Osteoblast (primary cell): ENCODE results near the gene SLC35G3. TPM values are rescaled to one million over a fixed set of nuclear protein-coding genes. Genes with fewer than 3 reads are reported as not detected.

ENCODE experiments used
- DNase-seq: peaks from one replicate; pipeline ENCODE4 v3.0.0; 2011; ENCODE audit warnings: low spot score, mixed read lengths; ENCODE audit not compliant: insufficient read length; ENCODE audit errors: missing footprints
- H2AFZ ChIP-seq: 2 replicates; pipeline ENCODE4 v1.6.0; 2011; ENCODE audit warnings: mild to moderate bottlenecking, low read length
- H3K27ac ChIP-seq: 2 replicates; pipeline ENCODE4 v1.5.1; 2011; ENCODE audit warnings: mild to moderate bottlenecking, low read depth, low read length, moderate library complexity
- H3K27me3 ChIP-seq: 2 replicates; pipeline ENCODE4 v1.6.0; 2012; ENCODE audit warnings: mild to moderate bottlenecking, control low read depth, inconsistent platforms, low read length, moderate library complexity; ENCODE audit not compliant: insufficient read depth
- H3K36me3 ChIP-seq: 2 replicates; pipeline ENCODE4 v1.5.1; 2011; ENCODE audit warnings: mild to moderate bottlenecking, low read length, control low read depth, moderate library complexity; ENCODE audit not compliant: insufficient read depth
- H3K4me1 ChIP-seq: 2 replicates; pipeline ENCODE4 v1.5.1; 2011; ENCODE audit warnings: mild to moderate bottlenecking, low read length, control low read depth, moderate library complexity; ENCODE audit not compliant: insufficient read depth
- H3K4me2 ChIP-seq: 2 replicates; pipeline ENCODE4 v1.6.0; 2011; ENCODE audit warnings: mild to moderate bottlenecking, low read length; ENCODE audit not compliant: insufficient read depth
- H3K4me3 ChIP-seq: fragments of 200-600 bp; sonication (generic); 3 replicates; pipeline ENCODE4 v1.5.1; 2012; ENCODE audit warnings: mild to moderate bottlenecking, low read length, inconsistent platforms; ENCODE audit not compliant: insufficient read depth
- H3K79me2 ChIP-seq: 2 replicates; pipeline ENCODE4 v1.6.0; 2012; ENCODE audit warnings: mild to moderate bottlenecking, low read length, control low read depth, inconsistent platforms; ENCODE audit not compliant: insufficient read depth
- H3K9me3 ChIP-seq: 2 replicates; pipeline ENCODE4 v1.5.1; 2011; ENCODE audit warnings: low read depth, low read length, control low read depth
- H4K20me1 ChIP-seq: 2 replicates; pipeline ENCODE4 v1.6.0; 2012; ENCODE audit warnings: mild to moderate bottlenecking, low read length, control low read depth; ENCODE audit not compliant: insufficient read depth
- total RNA-seq: library from RNA; depleted of rRNA; stranded (reverse); fragments of >200 nt; gene quantifications from 2 replicates; pipeline ENCODE4 v1.2.3, GENCODE V29; 2012
- TF ChIP-seq, protein P1 (sequence below): IDR thresholded peaks from 2 replicates; pipeline ENCODE4 v1.5.1; 2011; ENCODE audit warnings: mild to moderate bottlenecking, low read depth, low read length, moderate library complexity; ENCODE audit errors: extremely low read depth

Gene SLC35G3
- total RNA-seq, 1 donor: not detected

DNA sequence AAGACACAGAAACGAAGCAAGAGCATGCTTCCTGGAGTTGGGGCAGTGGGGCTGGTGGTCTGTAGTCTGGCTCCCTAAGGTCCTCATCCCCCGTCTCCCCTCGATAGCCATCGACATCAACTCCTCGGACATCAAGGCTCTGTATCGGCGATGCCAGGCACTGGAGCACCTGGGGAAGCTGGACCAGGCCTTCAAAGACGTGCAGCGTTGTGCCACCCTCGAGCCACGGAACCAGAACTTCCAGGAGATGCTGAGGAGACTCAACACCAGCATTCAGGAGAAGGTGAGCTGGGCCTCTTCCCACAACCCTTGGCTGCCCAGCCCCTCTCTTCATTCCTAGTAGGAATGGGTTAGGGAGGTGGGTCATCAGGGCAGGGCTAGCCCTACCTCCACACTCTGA, 44.3 kb downstream of the SLC35G3 start:
- H3K27ac ChIP-seq: no peak overlapping the region
- no peaks in the 10 kb centered on the region for H3K79me2 ChIP-seq
- TF ChIP-seq, protein P1, sequence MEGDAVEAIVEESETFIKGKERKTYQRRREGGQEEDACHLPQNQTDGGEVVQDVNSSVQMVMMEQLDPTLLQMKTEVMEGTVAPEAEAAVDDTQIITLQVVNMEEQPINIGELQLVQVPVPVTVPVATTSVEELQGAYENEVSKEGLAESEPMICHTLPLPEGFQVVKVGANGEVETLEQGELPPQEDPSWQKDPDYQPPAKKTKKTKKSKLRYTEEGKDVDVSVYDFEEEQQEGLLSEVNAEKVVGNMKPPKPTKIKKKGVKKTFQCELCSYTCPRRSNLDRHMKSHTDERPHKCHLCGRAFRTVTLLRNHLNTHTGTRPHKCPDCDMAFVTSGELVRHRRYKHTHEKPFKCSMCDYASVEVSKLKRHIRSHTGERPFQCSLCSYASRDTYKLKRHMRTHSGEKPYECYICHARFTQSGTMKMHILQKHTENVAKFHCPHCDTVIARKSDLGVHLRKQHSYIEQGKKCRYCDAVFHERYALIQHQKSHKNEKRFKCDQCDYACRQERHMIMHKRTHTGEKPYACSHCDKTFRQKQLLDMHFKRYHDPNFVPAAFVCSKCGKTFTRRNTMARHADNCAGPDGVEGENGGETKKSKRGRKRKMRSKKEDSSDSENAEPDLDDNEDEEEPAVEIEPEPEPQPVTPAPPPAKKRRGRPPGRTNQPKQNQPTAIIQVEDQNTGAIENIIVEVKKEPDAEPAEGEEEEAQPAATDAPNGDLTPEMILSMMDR: no peak
- H3K9me3 ChIP-seq: no peaks in the 10 kb centered on the region
- no peaks in the 10 kb centered on the region for H3K4me1 ChIP-seq
- no peak overlapping the region for H3K4me2 ChIP-seq
- H3K27me3 ChIP-seq: peaks cover 6% of the 10 kb centered on the region
- DNase-seq: no peak
- no peaks in the 10 kb centered on the region for H4K20me1 ChIP-seq
- H2AFZ ChIP-seq: no peak overlapping the region
- H3K36me3 ChIP-seq: no peaks in the 10 kb centered on the region
- no peak overlapping the region for H3K4me3 ChIP-seq

DNA sequence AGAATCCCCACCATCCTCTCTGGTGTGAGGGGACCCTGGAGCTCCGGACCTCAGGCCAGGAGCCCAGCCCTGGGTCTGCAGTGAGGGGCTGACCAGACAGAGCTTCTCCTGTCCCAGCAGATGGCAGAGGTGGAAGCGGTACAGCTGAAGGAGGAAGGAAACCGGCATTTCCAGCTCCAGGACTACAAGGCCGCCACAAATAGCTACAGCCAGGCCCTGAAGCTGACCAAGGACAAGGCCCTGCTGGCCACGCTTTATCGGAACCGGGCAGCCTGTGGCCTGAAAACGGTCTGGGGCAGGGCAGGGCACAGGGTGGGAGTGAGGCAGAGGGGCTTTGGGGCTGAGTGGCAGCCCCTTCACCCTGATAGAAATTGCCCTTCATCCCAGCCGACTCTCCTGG, 46.0 kb downstream of the SLC35G3 start:
- H3K4me3 ChIP-seq: no peak overlapping the region
- TF ChIP-seq, protein P1: no peak
- no peak for DNase-seq
- peaks cover 3% of the 10 kb centered on the region for H3K27me3 ChIP-seq
- H3K79me2 ChIP-seq: no peaks in the 10 kb centered on the region
- no peak overlapping the region for H2AFZ ChIP-seq
- H3K36me3 ChIP-seq: no peaks in the 10 kb centered on the region
- H3K9me3 ChIP-seq: no peaks in the 10 kb centered on the region
- no peaks in the 10 kb centered on the region for H3K4me1 ChIP-seq
- H4K20me1 ChIP-seq: no peaks in the 10 kb centered on the region
- no peak overlapping the region for H3K27ac ChIP-seq
- no peak overlapping the region for H3K4me2 ChIP-seq

DNA sequence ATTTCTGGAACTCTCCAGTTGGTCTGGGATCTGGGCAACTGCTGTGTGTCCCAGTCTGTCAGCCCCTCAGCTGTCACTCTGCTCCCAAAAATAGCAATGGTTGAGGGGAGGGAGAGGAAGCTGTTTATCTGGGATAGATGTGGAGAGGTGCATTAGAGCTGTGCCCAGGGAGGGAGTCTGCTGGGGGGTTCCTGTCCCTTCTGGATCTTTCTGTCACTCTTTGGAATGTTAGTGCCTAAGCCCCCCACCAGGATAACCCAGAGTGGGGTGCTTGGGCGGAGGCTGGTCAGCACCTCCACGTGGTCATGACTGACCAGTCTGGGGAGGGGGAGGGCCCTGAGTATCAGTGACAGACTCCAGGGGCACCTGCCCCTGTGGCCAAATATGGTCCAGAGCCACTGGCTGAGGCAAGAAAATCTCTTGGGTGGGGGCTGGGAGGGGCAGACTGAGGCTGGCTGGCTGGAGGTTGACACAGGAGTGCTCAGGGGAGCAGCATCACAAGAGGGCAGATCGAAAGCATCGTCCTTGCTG, 46.8 kb downstream of the SLC35G3 start, which contains the start of gene UNC45B:
Gene UNC45B (plus strand): TSS at position 443 of the 531 bp plus-strand sequence. CDS start 447 bp downstream, outside the sequence.
- H3K4me2 ChIP-seq: no peak within 1 kb of the TSS
- peaks cover 3% of the 10 kb centered on the region for H3K27me3 ChIP-seq
- H2AFZ ChIP-seq: no peak within 1 kb of the TSS
- no peak within 1 kb of the TSS for H3K27ac ChIP-seq
- H3K4me3 ChIP-seq: no peak within 1 kb of the TSS
- TF ChIP-seq, protein P1: no peak
- no peaks in the 10 kb centered on the region for H3K9me3 ChIP-seq
- H4K20me1 ChIP-seq: no peaks in the 10 kb centered on the region
- DNase-seq: no peak
- no peaks in the 10 kb centered on the region for H3K36me3 ChIP-seq
- H3K4me1 ChIP-seq: peaks cover 1% of the 10 kb centered on the region
- H3K79me2 ChIP-seq: no peaks in the 10 kb centered on the region

DNA sequence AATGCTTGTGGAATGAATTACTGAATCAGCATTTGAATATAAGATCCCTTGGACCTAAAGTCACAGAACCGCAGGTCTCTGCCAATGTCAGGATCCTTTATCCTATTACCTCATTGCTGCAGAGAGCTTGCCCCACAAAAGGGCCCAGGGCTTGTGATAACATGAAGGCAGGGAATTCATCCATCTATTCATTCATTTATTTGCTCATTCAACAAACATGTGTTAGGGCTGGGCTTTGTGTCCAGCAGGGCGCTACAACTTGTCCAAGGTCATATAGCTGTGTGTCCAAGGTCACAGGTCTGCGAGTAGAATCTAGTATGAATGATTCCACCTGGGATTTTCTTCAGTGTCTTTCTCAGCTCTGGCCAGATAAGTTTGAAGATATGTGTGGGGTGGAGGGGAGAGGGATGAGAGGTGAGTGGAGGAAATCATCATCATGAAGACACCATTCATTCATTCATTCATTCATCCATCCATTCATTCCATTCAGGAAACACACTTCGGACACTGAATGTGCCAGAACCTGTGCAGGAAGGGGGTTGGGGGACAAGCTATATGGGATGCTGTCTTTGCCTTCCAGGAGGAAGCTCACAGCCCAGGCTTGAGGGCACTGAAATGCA, 47.9 kb downstream of the SLC35G3 start:
- no peaks in the 10 kb centered on the region for H4K20me1 ChIP-seq
- H3K36me3 ChIP-seq: no peaks in the 10 kb centered on the region
- H3K4me1 ChIP-seq: peaks cover 3% of the 10 kb centered on the region
- no peak overlapping the region for H3K4me2 ChIP-seq
- no peak for DNase-seq
- TF ChIP-seq, protein P1: no peak
- no peak overlapping the region for H2AFZ ChIP-seq
- H3K9me3 ChIP-seq: no peaks in the 10 kb centered on the region
- no peak overlapping the region for H3K4me3 ChIP-seq
- peaks cover 3% of the 10 kb centered on the region for H3K27me3 ChIP-seq
- H3K27ac ChIP-seq: no peak overlapping the region
- peaks cover 7% of the 10 kb centered on the region for H3K79me2 ChIP-seq
